NCI-H2107 treated with DMSO at 0.1 percent for 48 hours (cell line): ENCODE data around the gene TMEM63B.
"Not testable (repeated sequence)": the region's sequence is repeated elsewhere in the genome, so short reads cannot be mapped to it uniquely, and the experiment has no call there.

Experiments used
- DNase-seq: peaks from one replicate; lab custom pipeline; 2025; ENCODE audit not compliant: unreplicated experiment; lab: John Stamatoyannopoulos, UW

The TMEM63B gene

GRCh38 chr6:44189257-44189656, 61.9 kb downstream of the TMEM63B start:
- no peak for DNase-seq

- no peak for DNase-seq
These were observed 63.4 kb downstream of the TMEM63B start for GRCh38 chr6:44190715-44191114.

DNA sequence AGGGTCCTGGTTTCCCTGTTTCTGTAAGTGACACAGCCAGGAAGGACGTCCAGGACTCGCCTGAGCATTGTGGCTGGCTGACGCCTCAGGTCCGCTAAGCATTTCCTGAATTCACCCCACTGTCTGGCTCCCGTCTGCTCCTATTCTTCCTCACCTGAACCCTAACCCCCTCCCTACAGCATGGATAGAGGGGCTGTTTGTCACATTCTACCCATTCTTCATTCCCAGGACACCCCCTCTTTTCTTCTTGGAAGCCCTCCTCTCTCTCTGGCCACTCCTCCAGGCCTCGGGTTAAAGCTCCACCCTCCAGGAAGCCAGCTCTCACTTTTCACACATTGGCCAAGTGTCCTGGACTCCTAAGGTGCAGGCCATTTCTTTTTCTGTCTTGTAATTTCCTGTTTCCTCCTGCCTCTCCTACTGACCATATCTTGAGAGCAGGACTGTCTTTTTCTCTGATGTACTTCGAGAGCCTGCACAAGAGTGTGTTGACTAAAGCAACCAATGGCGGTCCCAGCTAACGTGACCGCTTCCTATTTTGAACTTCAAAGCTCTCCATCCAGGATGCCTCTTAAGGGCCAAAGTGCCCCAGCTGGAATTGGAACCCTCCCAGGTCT, 65.2 kb downstream of the TMEM63B start:
- DNase-seq = no peak

GRCh38 chr6:44193307-44193910, 66.1 kb downstream of the TMEM63B start:
- no peak for DNase-seq

DNA sequence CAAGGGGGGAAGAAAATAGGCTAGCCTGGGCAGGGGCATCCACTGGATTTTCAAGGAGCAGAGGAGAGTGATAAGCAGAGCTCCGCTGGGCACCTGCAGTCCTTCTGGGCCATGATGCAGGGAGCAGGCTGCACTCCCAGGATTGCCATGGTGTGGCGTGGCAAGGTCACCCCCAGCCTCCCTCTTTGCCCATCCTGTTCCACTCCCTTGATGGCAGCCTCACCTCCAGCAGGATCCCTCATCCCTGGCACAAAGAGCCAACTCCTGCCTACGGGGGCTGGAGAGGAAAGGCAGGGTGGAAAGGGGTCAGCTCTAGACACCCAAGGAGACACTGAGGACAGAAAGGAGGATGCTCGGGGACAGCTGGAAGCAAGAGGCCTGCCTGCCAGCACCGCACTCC, 67.0 kb downstream of the TMEM63B start:
- no peak for DNase-seq

DNA sequence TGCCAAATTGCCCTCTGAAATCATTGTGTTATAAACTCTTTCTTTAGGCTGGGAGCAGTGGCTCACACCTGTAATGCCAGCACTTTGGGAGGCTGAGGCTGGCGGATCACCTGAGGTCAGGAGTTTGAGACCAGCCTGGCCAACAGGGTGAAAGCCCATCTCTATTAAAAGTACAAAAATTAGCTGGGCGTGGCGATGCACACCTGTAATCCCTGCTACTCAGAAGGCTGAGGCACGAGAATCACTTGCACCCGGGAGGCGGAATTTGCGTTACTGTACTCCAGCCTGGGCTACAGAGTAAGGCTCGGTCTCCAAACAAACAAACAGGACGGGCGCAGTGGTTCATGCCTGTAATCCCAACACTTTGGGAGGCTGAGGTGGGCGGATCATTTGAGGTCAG, 69.0 kb downstream of the TMEM63B start:
- not testable (repeated sequence) for DNase-seq

DNA sequence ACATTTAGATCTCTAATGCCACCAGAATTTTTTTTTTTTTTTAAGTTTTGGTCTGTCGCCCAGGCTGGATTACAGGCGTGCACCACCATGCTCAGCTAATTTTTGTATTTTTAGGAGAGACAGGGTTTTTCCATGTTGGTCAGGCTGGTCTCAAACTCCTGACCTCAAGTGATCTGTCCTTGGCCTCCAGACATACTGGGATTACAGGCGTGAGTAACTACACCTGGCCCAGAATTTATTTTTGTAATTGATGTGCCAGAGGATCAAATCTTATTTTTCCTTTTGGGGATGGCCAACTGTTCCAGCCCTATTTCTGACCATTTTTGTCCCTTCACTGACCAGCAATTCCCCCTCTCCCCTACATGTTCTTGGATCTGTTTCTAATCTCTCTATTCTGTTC, 71.3 kb downstream of the TMEM63B start:
- no peak for DNase-seq

GRCh38 chr6:44199883-44200282, 72.5 kb downstream of the TMEM63B start:
- no peak for DNase-seq

DNA sequence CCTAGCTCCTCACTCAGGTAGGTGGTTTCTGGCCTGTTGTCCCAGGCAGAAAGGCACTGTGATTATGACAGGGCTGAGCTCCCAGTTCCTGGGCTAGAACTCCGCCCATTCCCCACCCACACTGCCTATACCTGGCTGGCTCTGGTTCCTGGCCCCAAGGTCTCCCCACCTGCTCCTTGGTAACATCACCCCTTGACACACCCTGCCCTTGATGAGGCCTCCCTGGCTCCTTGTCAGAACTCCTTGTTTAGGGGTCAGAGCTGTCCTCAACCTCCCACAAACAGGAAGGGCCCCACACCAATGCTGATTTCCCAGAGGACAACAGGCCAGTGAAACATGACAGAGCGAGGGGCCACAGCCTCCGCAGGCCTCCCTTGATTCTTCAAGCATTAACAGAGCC, 73.8 kb downstream of the TMEM63B start:
- no peak for DNase-seq

DNA sequence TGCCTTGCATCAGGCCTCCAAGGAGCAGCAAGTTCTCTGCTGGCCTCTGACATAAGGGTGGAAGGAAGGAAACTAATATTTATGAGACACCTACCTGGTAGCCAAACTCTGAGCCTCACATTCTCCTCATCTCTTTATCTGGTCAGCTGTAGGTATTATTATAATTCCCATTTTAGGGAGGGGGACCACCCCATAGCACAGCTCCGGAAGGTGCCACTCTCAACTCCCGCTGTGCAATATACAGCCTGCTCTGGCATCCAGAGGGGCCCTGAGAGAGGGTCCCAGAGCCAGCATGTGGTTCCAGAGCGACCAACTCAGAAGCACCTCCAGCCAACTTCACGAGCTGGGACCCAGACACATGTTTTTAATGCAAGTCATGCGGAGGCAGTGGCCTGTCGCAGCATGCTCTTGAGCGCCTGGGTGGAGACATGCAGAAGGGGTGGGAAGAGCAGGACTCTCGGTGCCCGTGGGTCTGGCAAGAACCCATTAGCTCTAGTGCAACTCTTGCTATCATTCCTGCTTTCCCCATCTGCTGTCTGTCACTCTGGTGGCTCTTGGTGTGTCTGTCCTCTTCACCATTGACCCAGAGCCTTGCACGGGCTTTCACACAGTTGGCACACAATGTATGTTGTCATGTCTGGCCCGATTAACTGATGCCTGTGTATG, 74.4 kb downstream of the TMEM63B start:
- no peak for DNase-seq

GRCh38 chr6:44202332-44202971, 75.1 kb downstream of the TMEM63B start:
- no peak for DNase-seq

DNA sequence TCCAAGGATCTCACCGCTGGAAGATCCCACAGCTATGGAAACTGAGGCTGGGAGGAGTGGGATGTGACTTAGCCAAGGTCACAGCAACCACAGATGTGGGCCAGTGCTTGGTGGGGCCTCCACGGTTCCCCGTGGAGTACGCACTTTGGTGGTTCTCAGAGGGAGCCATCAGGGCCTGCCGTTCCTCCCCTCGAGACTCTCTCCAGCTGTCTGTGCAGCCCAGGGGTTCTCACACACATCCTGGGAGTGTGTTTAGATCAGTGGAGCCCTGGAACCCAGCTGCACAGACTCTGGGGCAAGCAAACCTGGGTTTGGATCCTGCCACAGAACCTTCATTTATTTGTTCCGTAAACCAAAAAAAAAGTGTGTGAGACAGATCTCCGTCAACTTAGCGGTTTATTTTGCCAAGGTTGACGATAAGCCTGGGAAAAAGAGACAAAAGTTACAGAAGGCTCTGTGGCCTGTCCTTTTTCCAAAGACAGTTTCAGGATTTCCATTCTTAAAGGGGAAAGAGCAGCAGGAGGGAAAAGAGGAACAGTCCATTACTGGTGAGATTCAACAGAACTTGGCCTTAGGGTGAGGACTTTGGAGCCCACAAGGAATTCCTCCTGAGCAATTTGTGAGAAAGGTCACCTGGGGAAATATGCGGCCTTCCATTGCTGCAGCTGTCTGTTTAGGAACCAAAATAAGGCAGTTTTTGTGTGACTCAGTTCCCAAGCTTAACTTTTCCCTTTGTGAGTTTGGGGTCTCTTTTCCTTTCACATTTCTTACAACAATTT, 75.8 kb downstream of the TMEM63B start:
- no peak for DNase-seq

GRCh38 chr6:44203955-44204354, 76.6 kb downstream of the TMEM63B start:
- no peak for DNase-seq
